LoVo (cell line): ENCODE data around the gene TCP11L1.

Experiments
- DNase-seq: peaks from one replicate; pipeline ENCODE4 v3.0.0-alpha.2; 2016; ENCODE audit warnings: low spot score

Gene TCP11L1, protein sequence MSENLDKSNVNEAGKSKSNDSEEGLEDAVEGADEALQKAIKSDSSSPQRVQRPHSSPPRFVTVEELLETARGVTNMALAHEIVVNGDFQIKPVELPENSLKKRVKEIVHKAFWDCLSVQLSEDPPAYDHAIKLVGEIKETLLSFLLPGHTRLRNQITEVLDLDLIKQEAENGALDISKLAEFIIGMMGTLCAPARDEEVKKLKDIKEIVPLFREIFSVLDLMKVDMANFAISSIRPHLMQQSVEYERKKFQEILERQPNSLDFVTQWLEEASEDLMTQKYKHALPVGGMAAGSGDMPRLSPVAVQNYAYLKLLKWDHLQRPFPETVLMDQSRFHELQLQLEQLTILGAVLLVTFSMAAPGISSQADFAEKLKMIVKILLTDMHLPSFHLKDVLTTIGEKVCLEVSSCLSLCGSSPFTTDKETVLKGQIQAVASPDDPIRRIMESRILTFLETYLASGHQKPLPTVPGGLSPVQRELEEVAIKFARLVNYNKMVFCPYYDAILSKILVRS

GRCh38 chr11:33039274-33040032, at the start of gene TCP11L1:
Gene TCP11L1 (plus strand): TSS chr11:33039572. CDS start chr11:33043774, 4,202 bp downstream.
- peak; percentile 94 for DNase-seq

GRCh38 chr11:32990481-32990880, 48.9 kb upstream of the TCP11L1 start:
- DNase-seq = no peak

DNA sequence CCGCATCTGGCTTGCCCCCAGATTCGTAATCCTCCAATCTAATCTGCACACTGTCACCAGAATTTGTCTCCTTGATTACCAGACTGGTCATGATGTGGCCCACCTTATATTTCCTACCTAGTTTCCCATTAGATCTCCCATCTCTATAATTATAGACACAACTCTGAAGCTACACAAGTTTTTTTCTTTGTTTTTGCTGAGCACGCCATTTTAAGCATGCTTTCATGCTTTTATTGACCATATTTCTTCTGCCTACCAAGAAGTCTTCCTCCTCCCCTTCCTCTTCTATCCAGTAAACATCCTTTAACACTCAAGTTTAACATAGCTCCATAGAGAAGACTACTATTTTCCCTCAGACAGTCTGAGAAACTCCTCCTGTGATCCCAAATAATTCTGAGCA, 47.9 kb upstream of the TCP11L1 start:
- DNase-seq = no peak

DNA sequence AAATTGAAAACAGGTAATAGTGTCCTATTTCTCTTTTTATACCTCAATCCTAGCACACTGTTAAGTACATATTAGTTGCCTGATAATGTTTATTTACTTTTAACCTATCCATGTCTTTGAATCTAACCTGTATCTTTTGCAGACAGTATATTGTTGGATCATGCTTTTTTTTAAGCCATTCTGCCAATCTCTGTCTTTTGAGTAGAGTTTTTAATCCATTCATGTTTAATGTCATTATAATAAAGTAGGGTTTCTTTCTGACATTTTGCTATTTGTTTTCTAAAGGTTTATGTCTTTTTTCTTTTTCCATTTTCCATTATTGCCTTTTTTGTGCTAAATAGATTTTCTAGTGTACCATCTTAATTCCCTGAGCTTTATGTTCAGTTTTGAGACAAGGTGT, 47.5 kb upstream of the TCP11L1 start:
- no peak for DNase-seq

DNA sequence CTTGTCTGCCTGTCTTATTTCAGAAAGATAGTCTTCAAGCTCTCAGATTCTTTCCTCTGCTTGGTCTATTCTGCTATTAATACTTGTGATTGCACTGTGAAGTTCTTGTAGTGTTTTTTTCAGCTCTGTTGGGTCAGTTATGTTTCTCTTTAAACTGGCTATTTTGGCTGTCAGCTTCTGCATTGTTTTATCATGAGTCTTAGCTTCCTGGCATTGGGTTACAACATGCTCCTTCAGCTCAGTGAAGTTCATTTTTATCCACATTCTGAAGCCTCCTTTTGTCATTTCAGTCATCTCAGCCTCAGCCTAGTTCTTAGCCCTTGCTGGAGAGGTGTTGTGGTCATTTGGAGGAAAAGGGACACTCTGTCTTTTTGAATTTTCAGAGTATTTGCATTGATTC, 39.2 kb upstream of the TCP11L1 start:
- no peak for DNase-seq

- DNase-seq = no peak
Measured at GRCh38 chr11:33001281-33001680, 38.1 kb upstream of the TCP11L1 start.

DNA sequence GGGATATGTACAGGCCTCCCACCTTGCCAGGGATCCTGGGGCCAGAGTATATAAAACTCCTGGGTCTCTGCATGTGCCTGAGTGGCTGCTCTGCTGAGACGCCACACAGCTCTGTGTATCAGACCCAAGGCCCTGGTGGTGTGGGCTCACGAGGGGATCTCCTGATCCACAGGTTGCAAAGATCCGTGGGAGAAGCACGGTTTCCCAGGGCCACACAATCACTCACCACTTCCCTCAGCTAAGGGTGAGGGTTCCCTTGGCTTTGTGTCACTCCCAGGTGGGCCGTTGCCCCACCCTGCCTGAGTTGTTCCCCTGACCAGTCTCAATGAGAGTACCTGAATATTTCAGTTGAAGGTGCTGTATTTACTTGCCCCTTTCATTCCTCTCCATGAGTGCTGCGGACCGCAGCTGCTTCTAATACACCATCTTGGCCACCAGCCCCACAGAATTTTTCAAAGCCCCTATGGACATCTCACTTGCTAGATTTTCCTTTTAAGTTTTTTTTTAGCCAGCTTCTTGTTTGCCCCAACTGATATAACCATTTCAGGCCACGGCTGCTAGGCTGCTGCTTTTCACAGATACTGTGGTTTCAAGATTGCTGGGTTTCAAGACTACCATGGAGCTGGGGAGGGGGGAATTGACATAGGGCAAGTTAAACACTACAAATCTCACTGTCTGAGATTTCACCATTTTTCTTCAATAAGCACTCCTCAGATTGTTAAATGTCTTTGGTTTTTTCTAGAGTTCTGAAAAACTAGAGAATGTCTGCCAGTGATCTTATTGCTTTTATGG, 37.4 kb upstream of the TCP11L1 start:
- no peak for DNase-seq

GRCh38 chr11:33005175-33005574, 34.2 kb upstream of the TCP11L1 start:
- peak; percentile 25 for DNase-seq

DNA sequence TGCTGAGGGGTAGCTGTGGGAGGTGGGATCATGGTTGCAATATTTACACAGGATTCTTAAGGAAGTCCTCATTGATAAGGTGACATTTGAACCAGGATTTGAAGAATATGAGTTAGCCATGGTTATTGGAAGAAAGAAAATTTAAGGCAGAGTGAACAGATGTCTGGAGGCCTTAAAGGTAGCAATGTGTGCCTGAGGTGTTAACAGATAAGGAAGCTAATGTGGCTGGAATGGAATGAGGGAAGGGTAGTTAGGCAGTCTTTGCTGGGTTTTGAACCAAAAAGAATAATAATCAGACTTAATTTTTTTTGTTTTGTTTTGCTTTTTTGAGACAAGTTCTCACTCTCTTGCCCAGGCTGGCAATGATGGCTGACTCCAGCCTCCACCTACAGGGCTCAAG, 33.4 kb upstream of the TCP11L1 start:
- no peak for DNase-seq

DNA sequence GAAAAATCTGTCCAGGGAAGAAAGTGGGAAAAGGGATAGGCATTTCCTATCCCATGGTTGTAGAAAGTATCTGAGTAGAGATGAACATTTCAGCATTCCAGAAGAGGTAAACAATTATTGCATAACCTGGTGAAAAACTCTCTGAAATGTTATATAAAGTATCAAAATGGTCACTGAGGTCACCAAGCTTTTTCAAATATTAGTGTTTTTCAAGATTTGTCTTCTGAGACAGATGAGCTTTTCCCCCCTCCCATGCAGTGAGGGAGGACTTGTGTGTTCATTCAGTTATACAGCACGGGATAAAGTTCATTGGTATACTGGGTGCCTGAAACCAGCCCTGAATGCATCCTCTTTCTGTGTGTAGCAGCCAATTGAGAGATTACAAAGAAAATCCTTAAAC, 25.6 kb upstream of the TCP11L1 start:
- DNase-seq = no peak

GRCh38 chr11:33015621-33016551, 23.5 kb upstream of the TCP11L1 start, which contains the start of gene DEPDC7:
Gene DEPDC7 (plus strand): TSS chr11:33015878. CDS start chr11:33015956, 78 bp downstream.
- peak; percentile 96 for DNase-seq

DNA sequence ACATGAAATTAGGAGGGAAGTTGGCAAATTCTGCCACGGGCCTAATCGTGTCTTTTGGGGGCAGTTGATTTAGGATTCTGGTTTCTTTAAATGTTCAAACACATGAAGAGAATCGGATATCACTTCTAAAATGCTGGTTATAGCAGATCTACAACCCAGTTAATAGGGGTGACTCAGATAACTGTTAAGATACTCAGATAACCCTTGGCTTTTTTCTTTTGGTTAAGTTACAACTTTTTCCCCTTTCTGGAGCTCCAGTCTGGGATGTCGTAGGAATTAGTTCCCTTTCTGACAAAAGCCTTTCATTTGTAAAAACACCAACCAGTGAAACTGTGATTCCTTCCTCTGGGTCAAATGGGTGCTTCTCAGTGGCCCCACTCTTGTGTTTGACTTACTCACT, 22.7 kb upstream of the TCP11L1 start:
- DNase-seq = no peak

DNA sequence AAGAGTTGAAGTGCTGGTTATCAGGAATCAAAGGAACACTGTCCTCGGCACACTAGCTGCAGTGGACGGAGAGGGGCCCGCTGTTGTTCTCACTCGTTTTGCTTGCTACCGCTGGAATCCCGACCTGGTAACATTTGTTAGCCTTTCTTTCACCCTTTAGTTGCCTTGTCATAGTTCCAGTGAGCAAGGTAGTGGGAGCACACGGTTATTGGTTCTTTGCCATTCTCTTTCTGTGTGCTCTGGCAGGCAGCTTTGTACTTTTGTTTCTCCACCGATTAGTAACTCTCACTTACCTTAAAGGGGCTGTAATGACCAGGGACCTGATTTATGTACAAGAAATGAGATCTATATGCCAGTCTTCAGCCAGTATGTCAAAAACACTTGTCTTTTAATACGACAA, 21.9 kb upstream of the TCP11L1 start:
- DNase-seq = no peak

DNA sequence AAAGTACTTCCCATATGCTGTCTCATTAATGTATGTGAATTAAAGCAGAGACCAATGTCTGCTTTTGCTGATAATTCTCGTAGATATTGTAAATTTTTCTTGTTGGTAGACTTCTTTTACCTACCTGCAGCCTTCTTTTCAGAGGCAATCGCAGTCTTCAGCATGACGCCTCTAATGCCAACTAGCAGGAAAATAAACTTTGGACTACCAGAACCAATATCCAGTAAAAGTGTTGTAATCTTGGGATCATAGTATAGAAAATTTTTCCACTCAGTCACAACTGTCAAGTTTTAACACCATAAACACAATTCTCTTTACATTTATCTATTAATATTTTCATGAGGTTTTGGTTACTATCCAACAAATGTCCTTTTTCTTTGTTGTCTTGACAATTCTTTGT, 21.4 kb upstream of the TCP11L1 start:
- no peak for DNase-seq

DNA sequence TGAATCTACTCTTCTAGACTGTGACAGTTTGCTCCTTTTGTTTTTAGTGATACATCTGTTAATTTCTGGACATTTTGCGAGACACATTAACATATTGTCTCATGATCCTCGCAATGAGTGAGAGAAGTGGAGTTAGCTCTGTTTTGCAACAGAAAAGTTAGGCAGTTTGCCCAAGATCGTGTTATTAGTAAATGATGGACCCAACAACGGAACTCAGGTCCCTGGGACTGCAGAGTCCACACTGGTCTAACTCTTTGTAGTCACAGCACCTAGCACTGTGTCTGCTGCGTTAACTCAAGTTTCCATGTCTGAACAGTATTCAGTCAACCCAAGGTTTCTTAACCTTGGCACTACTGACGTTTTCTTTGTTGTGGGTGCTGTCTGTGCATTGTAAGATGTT, 20.5 kb upstream of the TCP11L1 start:
- no peak for DNase-seq

GRCh38 chr11:33021501-33021900, 17.9 kb upstream of the TCP11L1 start:
- DNase-seq = no peak

DNA sequence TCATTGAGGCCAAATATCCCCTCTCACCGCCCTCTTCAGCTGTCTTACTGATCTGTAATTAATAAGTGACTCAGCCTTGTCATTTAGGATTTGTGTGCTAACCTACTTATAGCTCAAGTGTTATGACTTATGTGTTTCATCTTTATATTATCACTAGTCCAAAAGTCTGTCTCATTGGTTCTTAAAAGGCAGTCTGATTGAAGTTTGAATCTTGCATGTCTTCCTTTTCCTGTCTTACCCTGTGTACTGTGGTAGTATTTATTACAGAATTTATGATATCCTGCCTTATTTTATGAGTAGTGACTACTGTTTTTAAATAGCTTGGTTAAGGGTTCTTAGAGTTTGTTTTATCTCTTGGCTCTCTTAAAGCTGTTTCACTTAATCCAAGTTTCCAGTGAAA, 17.4 kb upstream of the TCP11L1 start:
- DNase-seq = peak; percentile 25

DNA sequence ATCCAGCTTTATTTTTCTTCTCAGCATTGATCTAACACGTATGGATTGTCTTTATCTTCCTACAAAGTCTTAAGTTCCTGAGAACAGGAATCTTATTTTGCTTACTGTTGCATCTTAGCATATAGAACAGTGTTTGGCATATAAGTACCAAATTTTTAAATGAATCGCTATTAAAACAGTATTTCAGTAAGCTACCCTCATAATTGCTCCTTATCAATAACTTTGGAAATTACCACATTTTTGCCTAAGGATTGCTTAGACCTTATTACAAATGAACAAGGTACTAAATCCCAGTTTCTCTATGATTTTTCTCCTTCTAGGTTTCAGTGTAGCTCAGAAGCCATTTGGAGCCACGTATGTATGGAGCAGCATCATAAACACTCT, 14.0 kb upstream of the TCP11L1 start:
- DNase-seq = no peak

DNA sequence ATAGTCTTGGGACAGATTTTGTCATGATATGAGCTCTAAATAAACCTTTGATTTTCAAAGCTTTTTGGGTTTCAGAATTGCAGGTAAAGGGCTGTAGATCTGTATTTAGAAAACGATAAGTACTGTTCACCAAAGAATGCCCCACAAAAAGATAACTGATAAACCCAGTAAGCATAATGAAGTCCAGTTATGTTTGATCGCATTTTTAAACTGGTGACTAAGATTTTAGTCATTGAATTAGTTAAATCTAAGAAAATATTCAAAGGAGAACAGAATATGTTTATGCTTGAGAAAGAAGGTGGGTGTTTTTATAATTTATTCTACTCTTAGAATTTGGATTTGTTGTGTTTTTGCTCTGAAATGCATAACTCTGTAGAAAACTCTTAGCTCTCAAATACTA, 12.1 kb upstream of the TCP11L1 start:
- no peak for DNase-seq

- no peak for DNase-seq
Measured at GRCh38 chr11:33027846-33028536, 11.4 kb upstream of the TCP11L1 start.

DNA sequence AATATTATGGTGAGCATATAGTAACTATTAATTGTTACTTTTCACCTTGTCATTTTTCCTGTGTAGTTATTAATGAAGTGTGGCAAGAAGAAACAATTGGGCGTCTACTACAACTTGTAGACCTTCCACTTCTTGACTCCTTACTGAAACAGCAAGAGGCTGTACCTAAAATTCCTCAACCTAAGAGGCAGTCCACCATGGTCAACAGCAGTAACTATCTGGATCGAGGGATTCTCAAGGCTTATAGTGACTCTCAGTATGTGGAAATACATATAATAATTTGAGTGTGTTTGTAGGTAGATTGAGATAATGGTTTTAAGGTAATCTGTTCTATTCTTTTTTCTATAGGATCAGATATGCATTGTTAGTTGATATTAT, 10.8 kb upstream of the TCP11L1 start:
- DNase-seq = no peak
